OCI-LY7 (cell line): Measurements from ENCODE around the gene P4HA3. TPM values are rescaled to one million over a fixed set of nuclear protein-coding genes. Genes with fewer than 3 reads are reported as not detected.

Experiments
- BruUV-seq: library from RNA; stranded (reverse); fragments of 400-500 nt; replicated peaks from 2 replicates; lab custom pipeline; 2021; lab: Mats Ljungman, UMichigan
- CTCF ChIA-PET: fragments of 300-600 bp; sonication (Branson Sonifier 250); formaldehyde crosslinking; loops from one replicate; lab custom pipeline; 2022; ENCODE audit warnings: antibody characterized with exemption; ENCODE audit not compliant: unreplicated experiment; lab: Charles Lee
- POLR2A ChIA-PET: fragments of 300-600 bp; sonication (Branson Sonifier 250); formaldehyde crosslinking; loops from one replicate; lab custom pipeline; 2022; ENCODE audit warnings: antibody characterized with exemption; lab: Charles Lee
- DNase-seq: peaks from one replicate; pipeline ENCODE4 v3.0.0-alpha.2; 2015; ENCODE audit warnings: low spot score
- H2AFZ ChIP-seq: fragments of 200-600 bp; sonication (generic), shearing (Covaris generic); 2 replicates; pipeline ENCODE4 v1.6.1; 2014; ENCODE audit warnings: mild to moderate bottlenecking, antibody characterized with exemption, low read length, moderate library complexity
- H3K27ac ChIP-seq: fragments of 200-600 bp; sonication (generic); 2 replicates; pipeline ENCODE4 v1.5.1; 2014; ENCODE audit warnings: mixed run types, low read depth, mild to moderate bottlenecking, moderate library complexity, low read length, inconsistent platforms; ENCODE audit not compliant: poor library complexity, severe bottlenecking
- H3K36me3 ChIP-seq: fragments of 200-600 bp; sonication (generic); 2 replicates; pipeline ENCODE4 v1.6.1; 2014; ENCODE audit warnings: mild to moderate bottlenecking, antibody characterized with exemption, low read length, moderate library complexity, mixed read lengths; ENCODE audit not compliant: insufficient read depth
- H3K4me1 ChIP-seq: fragments of 200-600 bp; sonication (generic); 2 replicates; pipeline ENCODE4 v1.5.1; 2014; ENCODE audit warnings: mild to moderate bottlenecking, low read length; ENCODE audit not compliant: insufficient read depth, poor library complexity, severe bottlenecking
- H3K4me2 ChIP-seq: fragments of 200-600 bp; sonication (generic); 2 replicates; pipeline ENCODE4 v1.6.1; 2014; ENCODE audit warnings: mild to moderate bottlenecking, low read length
- H3K4me3 ChIP-seq: fragments of 200-600 bp; sonication (generic); 2 replicates; pipeline ENCODE4 v1.5.1; 2014; ENCODE audit warnings: mild to moderate bottlenecking, low read depth, low read length; ENCODE audit not compliant: poor library complexity, severe bottlenecking
- H3K79me2 ChIP-seq: fragments of 200-600 bp; sonication (generic); 2 replicates; pipeline ENCODE4 v1.6.1; 2016; ENCODE audit warnings: low read depth, mild to moderate bottlenecking, low read length, moderate library complexity, mixed read lengths; ENCODE audit not compliant: insufficient read depth
- H3K9me2 ChIP-seq: fragments of 200-600 bp; sonication (generic); 2 replicates; pipeline ENCODE4 v1.6.1; 2016; ENCODE audit warnings: mild to moderate bottlenecking, low read length, mixed read lengths; ENCODE audit not compliant: insufficient read depth
- H3K9me3 ChIP-seq: fragments of 200-600 bp; sonication (generic); 2 replicates; pipeline ENCODE4 v1.6.1; 2014; ENCODE audit warnings: mild to moderate bottlenecking, mixed run types, low read length, mixed read lengths
- H4K20me1 ChIP-seq: fragments of 200-600 bp; sonication (generic); 2 replicates; pipeline ENCODE4 v1.6.1; 2014; ENCODE audit warnings: mild to moderate bottlenecking, antibody characterized with exemption, low read length, moderate library complexity, mixed read lengths; ENCODE audit not compliant: insufficient read depth
- EZH2phosphoT487 ChIP-seq: fragments of 200-600 bp; sonication (generic); IDR thresholded peaks from 2 replicates; pipeline ENCODE4 v1.6.1; 2018; ENCODE audit warnings: low read depth, borderline replicate concordance, mild to moderate bottlenecking, mixed run types, antibody characterized with exemption, low read length, moderate library complexity, mixed read lengths
- intact Hi-C: fragments of 100-400 bp; cut with micrococcal nuclease; formaldehyde crosslinking; loops from one replicate; pipeline ENCODE4 v1.10.0; 2022; ENCODE audit not compliant: unreplicated experiment
- total RNA-seq, 2 experiments: library from RNA; depleted of rRNA in 1 of 2; stranded (reverse); fragments of >200 nt in 1 of 2; shearing (Covaris generic) in 1 of 2; gene quantifications; 2 replicates each; pipeline ENCODE4 v1.2.3, GENCODE V29; 2014 to 2022
- TF ChIP-seq, protein P1 (sequence below): fragments of 200-600 bp; sonication (generic); conservative IDR thresholded peaks from 2 replicates; pipeline ENCODE4 v1.5.1; 2014; ENCODE audit warnings: mild to moderate bottlenecking, antibody characterized with exemption, low read length, moderate library complexity, mixed read lengths

P4HA3 gene
- total RNA-seq, 2 experiments from 2014 or later: not detected

DNA sequence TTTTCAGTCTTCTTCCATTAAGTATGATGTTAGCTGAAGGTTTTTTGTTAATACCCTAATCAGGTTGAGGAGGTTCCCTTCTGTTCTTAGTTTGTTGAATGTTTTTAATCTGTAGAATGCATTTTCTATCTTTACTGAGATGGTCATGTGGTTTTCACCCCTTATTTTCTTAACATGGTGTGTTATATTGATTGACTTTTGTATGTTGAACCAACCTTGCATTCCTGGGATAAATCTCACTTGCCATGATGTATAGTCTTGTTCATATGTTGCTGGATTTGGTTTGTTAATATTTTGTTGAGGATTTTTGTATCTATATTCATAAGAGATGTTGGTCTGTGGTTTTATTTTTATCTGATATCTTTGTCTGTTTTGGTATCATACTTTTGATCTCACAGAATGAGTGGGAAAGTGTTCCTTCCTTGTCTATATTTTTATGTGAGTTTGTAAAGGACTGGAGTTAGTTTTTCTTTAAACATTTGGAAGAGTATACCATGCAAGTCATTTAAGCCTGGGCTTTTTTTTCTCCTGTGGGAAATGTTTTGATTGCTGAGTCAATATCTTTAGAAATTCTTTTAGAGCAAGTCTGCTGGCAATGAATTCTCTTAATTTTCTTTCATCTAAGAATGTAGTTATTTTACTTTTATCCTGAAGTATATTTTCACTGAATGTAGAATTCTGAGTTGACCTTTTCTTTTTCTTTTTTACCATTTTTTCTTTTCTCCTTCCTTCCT is 5.5 kb upstream of the P4HA3 start:
- Histone ChIP-seq H3K9me3 (peaks cover 13% of the 10 kb centered on the region), H3K27ac (no peak overlapping the region), H3K4me3 (no peak overlapping the region), H3K4me2 (no peak overlapping the region), H2AFZ (no peak overlapping the region), H3K9me2 (no peaks in the 10 kb centered on the region), H3K79me2 (no peaks in the 10 kb centered on the region), H3K36me3 (no peaks in the 10 kb centered on the region), H3K4me1 (no peaks in the 10 kb centered on the region), H4K20me1 (no peaks in the 10 kb centered on the region)
- TF ChIP-seq, protein P1, sequence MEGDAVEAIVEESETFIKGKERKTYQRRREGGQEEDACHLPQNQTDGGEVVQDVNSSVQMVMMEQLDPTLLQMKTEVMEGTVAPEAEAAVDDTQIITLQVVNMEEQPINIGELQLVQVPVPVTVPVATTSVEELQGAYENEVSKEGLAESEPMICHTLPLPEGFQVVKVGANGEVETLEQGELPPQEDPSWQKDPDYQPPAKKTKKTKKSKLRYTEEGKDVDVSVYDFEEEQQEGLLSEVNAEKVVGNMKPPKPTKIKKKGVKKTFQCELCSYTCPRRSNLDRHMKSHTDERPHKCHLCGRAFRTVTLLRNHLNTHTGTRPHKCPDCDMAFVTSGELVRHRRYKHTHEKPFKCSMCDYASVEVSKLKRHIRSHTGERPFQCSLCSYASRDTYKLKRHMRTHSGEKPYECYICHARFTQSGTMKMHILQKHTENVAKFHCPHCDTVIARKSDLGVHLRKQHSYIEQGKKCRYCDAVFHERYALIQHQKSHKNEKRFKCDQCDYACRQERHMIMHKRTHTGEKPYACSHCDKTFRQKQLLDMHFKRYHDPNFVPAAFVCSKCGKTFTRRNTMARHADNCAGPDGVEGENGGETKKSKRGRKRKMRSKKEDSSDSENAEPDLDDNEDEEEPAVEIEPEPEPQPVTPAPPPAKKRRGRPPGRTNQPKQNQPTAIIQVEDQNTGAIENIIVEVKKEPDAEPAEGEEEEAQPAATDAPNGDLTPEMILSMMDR: no peak
- no peak for TF ChIP-seq EZH2phosphoT487
- intact Hi-C loops: no loop called here
- POLR2A ChIA-PET: no interaction called here
- CTCF ChIA-PET: no interaction called here
- no TSS peak for BruUV-seq
- no peak for DNase-seq

DNA sequence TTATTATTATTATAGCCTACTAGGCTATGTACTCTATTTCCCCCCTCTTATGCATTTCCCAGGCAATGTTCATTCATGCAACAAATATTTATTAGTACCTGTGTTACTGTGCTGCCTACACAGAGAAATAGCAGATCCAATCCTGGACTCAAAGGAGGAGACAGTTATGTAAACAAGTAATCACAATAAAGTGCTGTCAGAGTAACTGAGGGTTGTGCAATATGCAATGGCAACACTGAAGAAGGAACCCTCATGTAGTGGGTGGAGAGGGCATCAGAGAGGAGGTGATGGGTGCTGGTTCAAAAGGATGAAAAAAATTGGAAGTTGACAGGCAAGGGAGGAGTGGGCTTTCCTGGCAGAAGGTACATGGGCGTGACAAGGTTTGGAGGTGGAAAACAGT is 886 bp upstream of the P4HA3 start:
- ChIA-PET CTCF (no interaction called here), POLR2A (no interaction called here)
- no peaks in the 10 kb centered on the region for H3K9me2 ChIP-seq
- H2AFZ ChIP-seq: no peak overlapping the region
- H4K20me1 ChIP-seq: no peaks in the 10 kb centered on the region
- no peak for DNase-seq
- no peak overlapping the region for H3K4me3 ChIP-seq
- no peaks in the 10 kb centered on the region for H3K36me3 ChIP-seq
- H3K79me2 ChIP-seq: no peaks in the 10 kb centered on the region
- intact Hi-C loops: no loop called here
- TF ChIP-seq, protein P1: no peak
- TF ChIP-seq EZH2phosphoT487: no peak
- no TSS peak for BruUV-seq
- peaks cover 10% of the 10 kb centered on the region for H3K9me3 ChIP-seq
- H3K27ac ChIP-seq: no peak overlapping the region
- no peak overlapping the region for H3K4me2 ChIP-seq
- no peaks in the 10 kb centered on the region for H3K4me1 ChIP-seq

DNA sequence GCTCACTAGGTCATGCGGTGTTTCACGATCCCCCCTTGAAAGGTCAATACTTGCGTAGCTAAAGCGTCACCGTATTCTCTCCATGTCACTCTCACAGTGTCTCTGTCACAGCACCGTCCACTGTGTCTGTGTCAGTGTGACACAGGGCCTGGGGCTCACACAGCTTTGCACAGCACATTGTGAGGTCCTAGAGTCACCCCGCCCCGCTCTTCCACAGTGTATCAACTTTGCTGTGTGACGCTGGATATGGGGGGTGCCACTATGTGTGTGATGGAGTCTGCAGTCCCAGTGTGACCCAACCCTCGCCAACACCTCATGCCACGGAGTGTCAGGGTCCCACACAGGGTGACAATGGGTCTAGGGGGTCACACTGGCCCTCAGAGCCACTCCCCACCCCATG is 583 bp downstream of the P4HA3 start:
- H3K36me3 ChIP-seq: no peaks in the 10 kb centered on the region
- no peaks in the 10 kb centered on the region for H4K20me1 ChIP-seq
- no peak overlapping the region for H3K4me3 ChIP-seq
- intact Hi-C loops: no loop called here
- TF ChIP-seq EZH2phosphoT487: no peak
- TF ChIP-seq, protein P1: no peak
- H3K27ac ChIP-seq: no peak overlapping the region
- ChIA-PET POLR2A (no interaction called here), CTCF (no interaction called here)
- H3K4me2 ChIP-seq: no peak overlapping the region
- no TSS peak for BruUV-seq
- DNase-seq: no peak
- no peaks in the 10 kb centered on the region for H3K9me2 ChIP-seq
- no peaks in the 10 kb centered on the region for H3K4me1 ChIP-seq
- no peaks in the 10 kb centered on the region for H3K79me2 ChIP-seq
- no peak overlapping the region for H2AFZ ChIP-seq
- H3K9me3 ChIP-seq: no peaks in the 10 kb centered on the region
